Ureter (tissue), 1 donor: Measurements from ENCODE around the gene UBLCP1. TPM values are rescaled to one million over a fixed set of nuclear protein-coding genes. Genes with fewer than 3 reads are reported as not detected.
A peak's percentile ranks its signal among the peaks of the same experiment; 100 is the strongest.

Experiments used
- DNase-seq: peaks from one replicate; pipeline ENCODE4 v3.0.0-alpha.2; 2020; ENCODE audit warnings: low spot score
- total RNA-seq: library from RNA; stranded (reverse); gene quantifications from one replicate; pipeline ENCODE4 v1.2.4, GENCODE V29; 2023
- donor health status: DM: yes; HTN: yes; CAD: no.

The UBLCP1 gene
- total RNA-seq, 1 donor from 2014 or later = 28.9 TPM

GRCh38 chr5:159310511-159310910, 47.4 kb downstream of the UBLCP1 start:
- no peak for DNase-seq

GRCh38 chr5:159311063-159311462, 48.0 kb downstream of the UBLCP1 start:
- DNase-seq = no peak

GRCh38 chr5:159313197-159313596, 50.1 kb downstream of the UBLCP1 start:
- no peak for DNase-seq

GRCh38 chr5:159316519-159317383, 53.7 kb downstream of the UBLCP1 start:
- peak; percentile 49 for DNase-seq

GRCh38 chr5:159317849-159318248, 54.8 kb downstream of the UBLCP1 start:
- no peak for DNase-seq

GRCh38 chr5:159318448-159318847, 55.4 kb downstream of the UBLCP1 start:
- no peak for DNase-seq

- DNase-seq = no peak
These were observed 56.3 kb downstream of the UBLCP1 start for GRCh38 chr5:159319363-159319762.

GRCh38 chr5:159319832-159320231, 56.7 kb downstream of the UBLCP1 start:
- DNase-seq = no peak

- no peak for DNase-seq
These were observed 59.1 kb downstream of the UBLCP1 start for GRCh38 chr5:159322180-159322579.

GRCh38 chr5:159324102-159324755, 61.1 kb downstream of the UBLCP1 start:
- DNase-seq = no peak

- DNase-seq = no peak
These were observed 61.9 kb downstream of the UBLCP1 start for GRCh38 chr5:159324986-159325385.

- no peak for DNase-seq
These were observed 67.2 kb downstream of the UBLCP1 start, which contains the start of gene IL12B for GRCh38 chr5:159330131-159330800. IL12B (minus strand) TSS chr5:159330487; CDS start chr5:159326782, 3,705 bp downstream.

- peak; percentile 56 for DNase-seq
These were observed 68.2 kb downstream of the UBLCP1 start for GRCh38 chr5:159331093-159331973.

GRCh38 chr5:159332800-159333544, 69.9 kb downstream of the UBLCP1 start:
- no peak for DNase-seq

- DNase-seq = no peak
These were observed 70.4 kb downstream of the UBLCP1 start for GRCh38 chr5:159333545-159333925.

Other genes starting within 250 kb of the UBLCP1 start
- gene EBF1, start 163.4 kb upstream of the UBLCP1 start, total RNA-seq = 28.6 TPM
- gene RNF145, start 53.7 kb upstream of the UBLCP1 start, total RNA-seq = 96.1 TPM
- gene IL12B, start 67.2 kb downstream of the UBLCP1 start, total RNA-seq = not detected